Activated T-cell treated with anti-CD3 and anti-CD28 coated beads for 48 hours (primary cell): ENCODE measurements around the gene ALAD.
"Not testable (repeated sequence)": the region's sequence is repeated elsewhere in the genome, so short reads cannot be mapped to it uniquely, and the experiment has no call there.

ENCODE experiments used
- DNase-seq: peaks from one replicate; pipeline ENCODE4 v3.0.0-alpha.2; 2020; ENCODE audit warnings: low read depth

ALAD gene

GRCh38 chr9:113373676-113374392 lies 27.2 kb downstream of the ALAD start:
- no peak for DNase-seq

- no peak for DNase-seq
Measured at GRCh38 chr9:113373256-113373655, 27.8 kb downstream of the ALAD start.

GRCh38 chr9:113372059-113372458 lies 29.0 kb downstream of the ALAD start:
- DNase-seq: no peak

GRCh38 chr9:113370806-113371325 lies 30.2 kb downstream of the ALAD start:
- DNase-seq: no peak

GRCh38 chr9:113369855-113370140 lies 31.3 kb downstream of the ALAD start:
- DNase-seq: no peak

- DNase-seq: no peak
Measured at GRCh38 chr9:113368982-113369854, 31.9 kb downstream of the ALAD start.

GRCh38 chr9:113368348-113368981 lies 32.6 kb downstream of the ALAD start:
- DNase-seq: no peak

GRCh38 chr9:113365652-113366051 lies 35.4 kb downstream of the ALAD start:
- DNase-seq: not testable (repeated sequence)

- no peak for DNase-seq
Measured at GRCh38 chr9:113364951-113365350, 36.1 kb downstream of the ALAD start.

- no peak for DNase-seq
Measured at GRCh38 chr9:113363336-113363735, 37.7 kb downstream of the ALAD start.

- DNase-seq: peak; percentile 34
Measured at GRCh38 chr9:113361304-113362018, 39.6 kb downstream of the ALAD start.

- DNase-seq: no peak
Measured at GRCh38 chr9:113360242-113360842, 40.7 kb downstream of the ALAD start.

- no peak for DNase-seq
Measured at GRCh38 chr9:113359385-113359784, 41.7 kb downstream of the ALAD start.

GRCh38 chr9:113356686-113357292 lies 44.3 kb downstream of the ALAD start:
- no peak for DNase-seq

GRCh38 chr9:113355040-113355596 lies 46.0 kb downstream of the ALAD start:
- no peak for DNase-seq

GRCh38 chr9:113352411-113352810 lies 48.7 kb downstream of the ALAD start:
- no peak for DNase-seq

GRCh38 chr9:113352006-113352405 lies 49.1 kb downstream of the ALAD start:
- no peak for DNase-seq

GRCh38 chr9:113350937-113351336 lies 50.1 kb downstream of the ALAD start:
- DNase-seq: peak; percentile 23

GRCh38 chr9:113350107-113350661 lies 50.9 kb downstream of the ALAD start:
- DNase-seq: no peak

GRCh38 chr9:113349445-113350094 lies 51.5 kb downstream of the ALAD start, which contains the start of gene BSPRY:
TSS of gene BSPRY (plus strand) at chr9:113349541. CDS start at chr9:113349580, 39 bp downstream.
- peak; percentile 29 for DNase-seq
